BJ (cell line): Measurements from ENCODE around the gene IKZF2. TPM values are rescaled to one million over a fixed set of nuclear protein-coding genes. Genes with fewer than 3 reads are reported as not detected.

Experiments used
- CTCF ChIA-PET: fragments of 350-600 bp; formaldehyde crosslinking; extraction: SDS; loops from one replicate; lab custom pipeline; 2021; ENCODE audit warnings: antibody characterized with exemption, inconsistent platforms; lab: Yijun Ruan, JAX
- POLR2A ChIA-PET: fragments of 300-600 bp; sonication (Branson Sonifier 250); formaldehyde crosslinking; extraction: SDS; loops from one replicate; lab custom pipeline; 2021; ENCODE audit warnings: antibody characterized with exemption; lab: Charles Lee
- DNase-seq: peaks from one replicate; pipeline ENCODE4 v3.0.0-alpha.2; 2011; ENCODE audit warnings: low read depth
- H3K27me3 ChIP-seq: 2 replicates; pipeline ENCODE4 v1.6.0; 2011; ENCODE audit warnings: low read length; ENCODE audit not compliant: control insufficient read depth, insufficient read depth
- H3K36me3 ChIP-seq: 2 replicates; pipeline ENCODE4 v1.5.1; 2011; ENCODE audit warnings: low read length; ENCODE audit not compliant: control insufficient read depth, insufficient read depth
- H3K4me3 ChIP-seq: 2 replicates; pipeline ENCODE4 v1.5.1; 2011; ENCODE audit warnings: low read depth, mild to moderate bottlenecking, control low read depth, low read length
- CTCF ChIP-seq: IDR thresholded peaks from 2 replicates; pipeline ENCODE4 v1.5.1; 2011; ENCODE audit warnings: low read depth, mild to moderate bottlenecking, control low read depth, inconsistent platforms, low read length, moderate library complexity; ENCODE audit not compliant: insufficient read depth
- polyA plus RNA-seq: library from polyadenylated mRNA; depleted of rRNA; stranded (reverse); fragments of >200 nt; gene quantifications from 2 replicates; pipeline ENCODE4 v1.2.3, GENCODE V29; 2011

Gene IKZF2
- polyA plus RNA-seq, 1 experiment = 2.4 TPM

- H3K27me3 ChIP-seq = no peaks in the 10 kb centered on the region
- no peak for DNase-seq
- no peak for TF ChIP-seq CTCF
- CTCF ChIA-PET = interaction anchor here (2.1 kb wide), 1 partner anchor 9 kb away, joined by 6 read pairs; no protein-coding TSS in a partner anchor
- H3K36me3 ChIP-seq = no peaks in the 10 kb centered on the region
- POLR2A ChIA-PET = interaction anchor here (0.6 kb wide), 1 partner anchor 10 kb away, joined by 3 read pairs; no protein-coding TSS in a partner anchor
- H3K4me3 ChIP-seq = no peak overlapping the region
Observed at GRCh38 chr2:213162516-213163118, 11.2 kb upstream of the IKZF2 start.

GRCh38 chr2:213161759-213162515 is 10.5 kb upstream of the IKZF2 start:
- Histone ChIP-seq H3K36me3 (no peaks in the 10 kb centered on the region), H3K27me3 (no peaks in the 10 kb centered on the region), H3K4me3 (no peak overlapping the region)
- no peak for TF ChIP-seq CTCF
- POLR2A ChIA-PET = interaction anchor here (0.6 kb wide), 1 partner anchor 10 kb away, joined by 3 read pairs; no protein-coding TSS in a partner anchor
- CTCF ChIA-PET = interaction anchor here (2.1 kb wide), 1 partner anchor 9 kb away, joined by 6 read pairs; no protein-coding TSS in a partner anchor
- no peak for DNase-seq

- Histone ChIP-seq H3K27me3 (no peaks in the 10 kb centered on the region), H3K36me3 (no peaks in the 10 kb centered on the region), H3K4me3 (no peak overlapping the region)
- no peak for DNase-seq
- ChIA-PET POLR2A (no interaction called here), CTCF (interaction anchor here (1.0 to 2.1 kb wide), 3 partner anchors 13 to 473 kb away, joined by 3 to 7 read pairs (median 3); no protein-coding TSS in a partner anchor)
- TF ChIP-seq CTCF = no peak
Observed at GRCh38 chr2:213159768-213160167, 8.4 kb upstream of the IKZF2 start.

GRCh38 chr2:213157242-213157641 is 5.8 kb upstream of the IKZF2 start:
- no peak overlapping the region for H3K4me3 ChIP-seq
- no peak for DNase-seq
- no peaks in the 10 kb centered on the region for H3K27me3 ChIP-seq
- CTCF ChIA-PET = interaction anchor here (0.8 kb wide), 1 partner anchor 380 kb away, joined by 5 read pairs; no protein-coding TSS in a partner anchor
- POLR2A ChIA-PET = no interaction called here
- TF ChIP-seq CTCF = no peak
- H3K36me3 ChIP-seq = no peaks in the 10 kb centered on the region

GRCh38 chr2:213156717-213157116 is 5.3 kb upstream of the IKZF2 start:
- Histone ChIP-seq H3K4me3 (no peak overlapping the region), H3K27me3 (no peaks in the 10 kb centered on the region), H3K36me3 (no peaks in the 10 kb centered on the region)
- POLR2A ChIA-PET = no interaction called here
- CTCF ChIA-PET = interaction anchor here (0.8 to 1.1 kb wide), 1 partner anchor 380 kb away, joined by 3 to 5 read pairs; no protein-coding TSS in a partner anchor
- TF ChIP-seq CTCF = no peak
- DNase-seq = no peak
